Vagina (tissue), 2 donors: ENCODE measurements around the gene NXPE1.

Experiments
- CTCF ChIP-seq, 3 experiments: fragments of 450-650 bp in 2 of 3; fragments of 200-600 bp in 1 of 3; sonication (generic) in 1 of 3; IDR thresholded peaks; one replicate each; pipeline ENCODE4 v1.5.1; 2017 to 2019; ENCODE audit warnings: antibody characterized with exemption in 3 of 3, mild to moderate bottlenecking in 2 of 3, moderate library complexity in 2 of 3
- POLR2A ChIP-seq, 2 donors: fragments of 450-650 bp; IDR thresholded peaks; one replicate each; pipeline ENCODE4 v1.6.1; 2017; ENCODE audit warnings: antibody characterized with exemption in 2 of 2, mild to moderate bottlenecking in 2 of 2, moderate library complexity in 2 of 2

DNA sequence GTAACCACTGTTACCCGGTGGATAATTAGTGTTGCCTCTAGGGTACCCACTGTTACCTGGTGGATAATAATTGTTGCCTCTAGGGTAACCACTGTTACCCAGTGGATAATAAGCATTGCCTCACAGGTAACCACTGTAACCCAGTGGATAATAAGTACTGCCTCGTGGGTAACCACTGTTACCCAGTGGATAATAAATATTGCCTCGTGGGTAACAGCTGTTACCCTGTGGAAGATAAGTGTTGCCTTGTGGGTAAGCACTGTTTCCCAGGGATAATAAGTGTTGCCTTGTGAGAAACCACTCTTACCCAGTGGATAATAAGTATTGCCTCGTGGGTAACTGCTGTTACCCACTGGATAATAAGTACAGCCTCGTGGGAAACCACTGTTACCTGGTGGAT is 45.2 kb upstream of the NXPE1 start:
- TF ChIP-seq CTCF (IDR thresholded peaks at IDR 0.05) (no peak), POLR2A (IDR thresholded peaks at IDR 0.05) (no peak)
